ENCODE data around the gene INTU.
"Not testable (repeated sequence)": the region's sequence is repeated elsewhere in the genome, so short reads cannot be mapped to it uniquely, and the experiment has no call there.

Gene INTU

GRCh38 chr4:127648061-127648460 is 15.3 kb downstream of the INTU start:
- DNase-seq, result no peak

GRCh38 chr4:127655590-127655989 is 22.8 kb downstream of the INTU start:
- DNase-seq, result not testable (repeated sequence)

- no peak for DNase-seq
Observed at GRCh38 chr4:127656047-127656680, 23.4 kb downstream of the INTU start.

- DNase-seq, result no peak
Observed at GRCh38 chr4:127660284-127660885, 27.6 kb downstream of the INTU start.

GRCh38 chr4:127667116-127667515 is 34.4 kb downstream of the INTU start:
- DNase-seq, result no peak

GRCh38 chr4:127667772-127668171 is 35.0 kb downstream of the INTU start:
- no peak for DNase-seq

- DNase-seq, result no peak
Observed at GRCh38 chr4:127668770-127669169, 36.0 kb downstream of the INTU start.

- DNase-seq, result no peak
Observed at GRCh38 chr4:127669691-127670090, 36.9 kb downstream of the INTU start.

GRCh38 chr4:127672111-127672510 is 39.4 kb downstream of the INTU start:
- DNase-seq, result no peak

GRCh38 chr4:127685292-127685691 is 52.5 kb downstream of the INTU start:
- DNase-seq, result no peak

GRCh38 chr4:127686658-127687057 is 53.9 kb downstream of the INTU start:
- no peak for DNase-seq

GRCh38 chr4:127687580-127687979 is 54.8 kb downstream of the INTU start:
- no peak for DNase-seq

- no peak for DNase-seq
Observed at GRCh38 chr4:127698789-127699200, 66.0 kb downstream of the INTU start.

GRCh38 chr4:127708985-127709384 is 76.2 kb downstream of the INTU start:
- DNase-seq, result no peak

GRCh38 chr4:127709456-127709855 is 76.7 kb downstream of the INTU start:
- no peak for DNase-seq

GRCh38 chr4:127730142-127730913 is 97.6 kb downstream of the INTU start, which contains the start of gene SLC25A31:
Gene SLC25A31, plus strand, starts transcription at chr4:127730400. Its CDS starts 146 bp downstream, at chr4:127730546.
- DNase-seq, result no peak

GRCh38 chr4:127731406-127731805 is 98.6 kb downstream of the INTU start:
- DNase-seq, result no peak

GRCh38 chr4:127732623-127733328 is 100.0 kb downstream of the INTU start:
- DNase-seq, result no peak

- no peak for DNase-seq
Observed at GRCh38 chr4:127734976-127735375, 102.2 kb downstream of the INTU start.

- no peak for DNase-seq
Observed at GRCh38 chr4:127737295-127737694, 104.5 kb downstream of the INTU start.

- DNase-seq, result no peak
Observed at GRCh38 chr4:127741247-127741646, 108.5 kb downstream of the INTU start.

- DNase-seq, result no peak
Observed at GRCh38 chr4:127747883-127748282, 115.1 kb downstream of the INTU start.

- no peak for DNase-seq
Observed at GRCh38 chr4:127748957-127749356, 116.2 kb downstream of the INTU start.
